H54 (cell line): ENCODE results near the gene MAPK7.

Source experiments
- DNase-seq: peaks from one replicate; pipeline ENCODE4 v3.0.0; 2011; ENCODE audit warnings: low spot score, mixed read lengths; ENCODE audit not compliant: insufficient read length
- FAIRE-seq: peaks from 3 replicates; lab custom pipeline; 2011; peaks lifted over from hg19 to GRCh38; lab: Jason Lieb, UNC
- POLR2A ChIP-seq: IDR thresholded peaks from 2 replicates; pipeline ENCODE4 v1.6.1; 2011; ENCODE audit warnings: low read depth, mild to moderate bottlenecking, low read length

MAPK7 gene

GRCh38 chr17:19386051-19386929, 8.0 kb downstream of the MAPK7 start:
- DNase-seq (peak; percentile 94), FAIRE-seq (no peak)
- no peak for TF ChIP-seq POLR2A

- FAIRE-seq = no peak
- TF ChIP-seq POLR2A = no peak
- DNase-seq = no peak
Observed at GRCh38 chr17:19386974-19387920, 8.9 kb downstream of the MAPK7 start, which contains the start of gene MFAP4. Gene MFAP4 (minus strand): TSS chr17:19387190. CDS start chr17:19387155, 35 bp downstream.

- FAIRE-seq = no peak
- no peak for DNase-seq
- no peak for TF ChIP-seq POLR2A
Observed at GRCh38 chr17:19387921-19388521, 9.7 kb downstream of the MAPK7 start.

DNA sequence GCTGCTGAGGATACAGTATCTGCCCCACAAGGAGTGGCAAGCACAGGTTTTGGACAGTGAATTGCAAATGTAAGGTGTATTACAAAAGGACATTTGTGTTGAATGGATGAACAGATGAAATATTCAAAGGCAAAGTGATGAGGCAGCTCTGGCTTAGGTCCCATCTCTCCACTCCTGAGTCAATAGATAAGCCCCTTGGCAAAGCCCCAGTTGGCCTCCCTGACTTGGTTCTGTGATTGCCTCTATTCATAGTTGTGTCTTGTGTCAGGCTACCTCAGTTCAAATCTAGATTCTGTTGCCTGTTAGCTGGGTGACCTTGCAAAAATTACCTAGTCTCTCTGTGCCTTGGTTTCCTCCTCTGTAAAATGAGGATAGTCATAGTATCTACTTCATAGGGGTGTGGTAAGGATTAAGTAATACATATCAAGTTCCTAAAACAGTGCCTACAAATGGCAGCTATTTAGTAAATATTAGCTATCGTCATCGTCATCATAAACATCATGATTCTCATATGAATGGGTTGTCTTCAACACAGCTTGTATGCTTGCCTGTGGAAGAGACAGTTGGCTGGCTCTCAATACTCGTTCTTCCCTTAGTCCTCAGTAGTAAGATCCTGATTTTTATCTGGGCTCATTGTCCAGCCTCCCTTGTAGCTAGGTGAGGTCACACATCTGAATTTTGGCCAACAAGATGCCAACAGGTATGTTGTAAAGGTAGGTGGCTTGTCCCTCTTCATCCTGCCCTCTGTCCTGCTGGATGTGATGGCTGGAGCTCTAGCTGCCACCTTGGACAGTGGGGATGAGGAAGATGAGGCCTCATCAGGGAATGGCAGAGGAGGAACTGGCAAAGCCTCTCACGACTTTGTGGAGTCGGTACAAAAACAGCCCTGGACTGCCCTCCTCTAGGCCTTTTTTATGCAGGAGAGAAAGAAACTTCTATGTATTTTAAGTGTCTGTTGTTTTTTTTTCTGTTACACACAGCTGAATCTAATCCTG, 10.8 kb downstream of the MAPK7 start:
- no peak for DNase-seq
- no peak for FAIRE-seq
- no peak for TF ChIP-seq POLR2A

DNA sequence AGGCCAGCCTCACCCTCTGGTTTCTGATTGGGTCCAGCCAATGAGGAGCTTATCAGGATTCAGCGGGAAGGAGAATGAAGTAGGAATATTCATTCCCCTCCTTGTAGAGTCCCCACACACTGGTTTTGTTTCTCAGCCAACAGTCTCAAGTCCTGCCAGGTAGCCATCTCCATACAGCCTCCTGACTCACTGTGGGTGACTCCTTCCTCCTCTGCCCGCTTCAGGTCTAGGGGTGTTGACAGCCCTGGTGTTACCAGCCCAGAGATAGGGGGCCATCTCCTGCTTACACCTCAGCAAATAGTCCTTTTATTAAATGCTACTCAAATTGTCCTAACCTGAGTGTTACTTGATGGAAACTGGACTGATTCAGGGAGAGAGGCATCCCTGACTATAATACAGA, 12.7 kb downstream of the MAPK7 start:
- no peak for TF ChIP-seq POLR2A
- DNase-seq (no peak), FAIRE-seq (no peak)

DNA sequence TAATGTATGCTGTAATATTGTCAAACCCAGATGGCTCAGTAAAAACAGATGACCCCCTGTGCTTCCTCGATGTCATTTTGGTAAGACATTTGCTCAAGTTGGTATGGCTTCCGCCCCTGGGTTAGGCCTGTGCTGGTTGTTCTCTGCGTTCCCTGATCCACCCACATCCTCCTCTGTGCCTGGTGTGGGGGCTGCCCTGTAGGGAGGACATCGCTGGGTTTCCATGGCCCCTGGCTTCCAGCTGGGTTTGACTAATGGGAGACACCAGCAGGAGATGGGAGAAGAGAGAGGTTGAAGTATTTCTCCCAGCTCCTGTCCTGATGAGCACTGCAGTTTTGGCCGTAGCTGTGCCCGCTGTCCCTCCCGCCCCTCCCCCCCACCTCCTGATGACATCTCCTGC, 13.1 kb downstream of the MAPK7 start:
- DNase-seq = no peak
- no peak for TF ChIP-seq POLR2A
- FAIRE-seq = no peak

DNA sequence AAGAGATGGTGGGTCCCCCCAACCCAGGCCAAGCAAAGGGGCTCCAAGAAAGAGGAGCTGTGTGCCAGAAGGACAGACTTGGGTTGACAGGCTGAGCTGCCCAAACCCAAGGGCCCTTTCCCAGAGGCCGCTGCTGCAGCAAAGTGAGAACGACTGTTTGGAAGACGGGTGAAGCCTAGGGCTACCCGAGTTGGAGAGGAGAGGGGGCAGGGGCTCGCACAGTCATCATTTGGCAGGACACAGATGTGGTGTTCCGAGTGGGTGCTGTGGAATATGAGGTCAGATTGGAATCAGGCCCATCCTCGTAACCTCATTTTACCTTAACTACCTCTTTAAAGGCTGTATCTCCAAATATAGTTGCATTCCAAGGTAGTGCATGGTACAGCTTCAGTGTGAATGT, 14.0 kb downstream of the MAPK7 start:
- DNase-seq (no peak), FAIRE-seq (no peak)
- no peak for TF ChIP-seq POLR2A

- no peak for TF ChIP-seq POLR2A
- no peak for DNase-seq
- no peak for FAIRE-seq
Observed at GRCh38 chr17:19397556-19398041, 19.3 kb downstream of the MAPK7 start.

DNA sequence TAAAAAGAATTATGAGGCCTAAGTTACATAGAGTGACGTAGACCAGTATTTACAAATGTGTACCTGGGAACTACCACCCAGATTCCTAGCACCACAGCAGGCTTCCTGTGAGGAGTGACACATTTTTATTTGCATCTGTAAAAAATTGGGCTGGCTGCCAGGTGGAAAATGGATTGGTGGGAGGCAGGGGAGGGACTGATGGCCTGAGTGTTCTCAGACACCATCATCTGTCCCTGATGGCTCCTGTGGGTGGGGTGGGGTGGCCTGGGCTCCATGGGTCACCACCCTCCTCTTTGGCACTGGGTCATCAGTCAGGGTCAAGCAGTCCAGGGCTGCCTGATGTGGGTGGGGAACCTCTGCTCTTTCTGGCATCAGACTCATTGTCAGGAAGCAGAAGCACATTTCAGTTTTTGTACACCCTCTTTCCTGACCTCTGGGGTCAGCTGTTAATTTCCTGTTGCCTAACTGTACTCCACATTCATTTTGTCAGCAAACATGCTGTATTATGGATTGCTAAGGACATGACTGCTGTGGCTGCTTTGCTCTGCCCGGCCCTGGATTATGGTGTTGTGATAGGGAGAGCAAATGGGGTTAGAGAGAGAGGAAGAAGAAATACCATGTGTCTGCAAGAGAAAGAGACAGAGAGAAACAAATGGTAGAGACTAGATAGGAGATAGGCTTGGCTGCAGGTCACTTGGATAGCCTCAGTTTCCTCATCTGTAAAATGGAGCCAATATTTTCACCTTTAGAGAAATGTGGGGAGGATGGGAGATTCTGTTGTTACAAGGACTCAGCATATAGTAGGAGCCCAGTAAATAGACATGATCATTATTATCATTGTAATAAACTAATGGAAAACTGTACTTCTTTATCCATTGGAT, 20.2 kb downstream of the MAPK7 start:
- FAIRE-seq (no peak), DNase-seq (no peak)
- no peak for TF ChIP-seq POLR2A

DNA sequence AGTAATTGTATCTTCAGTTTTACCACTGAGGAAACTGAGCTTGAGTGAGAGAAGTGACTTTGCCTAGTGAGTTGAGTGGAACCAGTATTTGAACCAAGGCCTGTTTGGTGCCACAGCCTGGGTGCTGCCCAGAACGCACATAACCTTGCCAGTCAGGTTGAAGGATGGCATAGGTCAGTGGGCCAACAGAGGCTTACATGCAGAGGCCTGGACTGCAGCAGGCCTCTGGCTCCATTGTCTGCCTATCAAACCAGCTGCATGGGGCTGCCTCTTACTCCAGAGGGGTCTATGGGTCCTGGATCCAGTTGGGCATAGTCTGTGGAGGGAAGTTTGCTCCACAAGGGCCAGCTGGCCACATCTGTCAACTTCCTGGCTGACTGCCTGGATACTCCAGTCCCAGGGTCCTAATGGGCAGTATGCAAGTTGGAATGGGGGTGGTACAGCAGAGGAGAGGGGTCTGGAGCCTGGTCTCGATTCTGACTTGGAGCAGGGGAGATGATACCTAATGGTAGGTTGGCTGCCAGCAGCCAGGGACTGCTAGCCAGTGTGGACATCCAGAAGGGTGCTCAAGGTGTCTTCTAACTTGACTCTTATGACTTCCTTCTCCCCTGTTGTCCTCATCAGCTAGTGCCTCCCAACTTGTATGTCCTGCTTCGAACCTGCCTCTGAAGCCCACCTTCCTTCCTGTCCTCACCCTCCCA, 21.6 kb downstream of the MAPK7 start:
- FAIRE-seq = no peak
- DNase-seq = no peak
- TF ChIP-seq POLR2A = no peak
